Prostate gland (tissue), 2 donors: Measurements from ENCODE around the gene RNF43.

Experiments used
- CTCF ChIP-seq, 4 experiments: fragments of 200-600 bp in 2 of 4; fragments of 450-650 bp in 2 of 4; sonication (generic) in 2 of 4; IDR thresholded peaks; 1 replicate in 3 of 4; 2 replicates in 1 of 4; pipeline ENCODE4 v1.5.1; 2016 to 2019; ENCODE audit warnings: antibody characterized with exemption in 4 of 4, mild to moderate bottlenecking in 2 of 4, moderate library complexity in 2 of 4
- POLR2AphosphoS5 ChIP-seq: sonication (generic); formaldehyde crosslinking; IDR thresholded peaks from one replicate; pipeline ENCODE4 v1.6.1; 2017; ENCODE audit warnings: antibody characterized with exemption

- TF ChIP-seq CTCF (IDR thresholded peaks at IDR 0.05) (no peak), POLR2AphosphoS5 (no peak)
Observed at GRCh38 chr17:58401287-58401686, 16.0 kb downstream of the RNF43 start.
